ENCODE results near the gene ADAM23. TPM values are rescaled to one million over a fixed set of nuclear protein-coding genes. Genes with fewer than 3 reads are reported as not detected.

Gene ADAM23
- total and polyA plus RNA-seq, 2 of the 13 experiments (the other 11 are each of a cell fraction or from before 2014, with no cell fraction given), result 0.04 TPM; not detected in 1

DNA sequence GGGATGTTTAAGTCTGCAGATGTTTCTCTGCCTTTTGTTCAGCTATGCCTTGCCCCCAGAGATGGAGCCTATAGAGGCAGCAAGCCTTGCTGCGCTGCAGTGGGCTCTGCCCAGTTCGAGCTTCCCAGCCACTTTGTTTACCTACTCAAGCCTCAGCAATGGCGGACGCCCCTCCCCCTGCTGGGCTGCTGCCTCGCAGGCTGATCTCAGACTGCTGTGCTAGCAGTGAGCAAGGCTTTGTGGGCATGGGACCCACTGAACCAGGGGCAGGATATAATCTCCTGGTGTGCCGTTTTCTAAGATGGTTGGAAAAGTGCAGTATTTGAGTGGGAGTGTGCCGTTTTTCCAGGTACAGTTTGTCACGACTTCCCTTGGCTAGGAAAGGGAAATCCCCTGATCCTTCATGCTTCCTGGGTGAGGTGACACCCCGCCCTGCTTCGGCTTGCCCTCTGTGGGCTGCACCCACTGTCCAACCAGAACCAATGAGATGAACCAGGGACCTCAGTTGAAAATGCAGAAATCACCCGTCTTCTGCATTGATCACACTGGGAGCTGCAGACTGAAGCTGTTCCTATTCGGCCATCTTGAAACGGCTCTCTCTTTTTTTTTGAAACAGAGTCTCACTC lies 27.6 kb upstream of the ADAM23 start (continued):
- TF ChIP-seq ZNF687 (CRISPR knock-in tag; IDR thresholded peaks at IDR 0.05) (peak; percentile 53), ZNF720 (CRISPR knock-in tag; IDR thresholded peaks at IDR 0.05) (no peak), SRF (IDR thresholded peaks at IDR 0.05; ENCODE audit: low read depth, low read length) (no peak), STAT5B (CRISPR knock-in tag; IDR thresholded peaks at IDR 0.05) (no peak), ZFYVE20 (CRISPR knock-in tag; IDR thresholded peaks at IDR 0.05; ENCODE audit: borderline replicate concordance, low read depth) (no peak), ZFP41 (CRISPR knock-in tag; IDR thresholded peaks at IDR 0.05; ENCODE audit: borderline replicate concordance) (no peak), SNAI1 (CRISPR knock-in tag; IDR thresholded peaks at IDR 0.05; ENCODE audit: borderline replicate concordance) (no peak), MXD4 (CRISPR knock-in tag; IDR thresholded peaks at IDR 0.05) (no peak), MXD3 (CRISPR knock-in tag; IDR thresholded peaks at IDR 0.05) (no peak), TEF (CRISPR knock-in tag; IDR thresholded peaks at IDR 0.05) (no peak), ZNF333 (CRISPR knock-in tag; IDR thresholded peaks at IDR 0.05; ENCODE audit: borderline replicate concordance) (no peak), ZNF292 (CRISPR knock-in tag; IDR thresholded peaks at IDR 0.05; ENCODE audit: borderline replicate concordance, low read depth) (peak; percentile 36; the same call in 1 of the 2 replicates), ZNF598 (CRISPR knock-in tag; IDR thresholded peaks at IDR 0.05; ENCODE audit: borderline replicate concordance) (0 out of 2 replicates have a peak, but pooled peaks have one; percentile 57), KDM2A (CRISPR knock-in tag; IDR thresholded peaks at IDR 0.05; ENCODE audit: borderline replicate concordance, low read depth) (peak; percentile 53; the same call in 1 of the 2 replicates), SMYD3 (CRISPR knock-in tag; IDR thresholded peaks at IDR 0.05) (no peak), HNF4A (CRISPR knock-in tag; IDR thresholded peaks at IDR 0.05) (no peak), FOXK1 (CRISPR knock-in tag; IDR thresholded peaks at IDR 0.05; ENCODE audit: borderline replicate concordance, low read depth) (0 out of 2 replicates have a peak, but pooled peaks have one; percentile 39), TARDBP (CRISPR knock-in tag; IDR thresholded peaks at IDR 0.05) (0 out of 2 replicates have a peak, but pooled peaks have one; percentile 14), ZNF251 (CRISPR knock-in tag; IDR thresholded peaks at IDR 0.05) (no peak), ZBED4 (CRISPR knock-in tag; IDR thresholded peaks at IDR 0.05; ENCODE audit: borderline replicate concordance) (no peak), ZNF234 (CRISPR knock-in tag; conservative IDR thresholded peaks at IDR 0.05) (no peak)

Data from HepG2 (cell line).